Loucy (cell line): Measurements from ENCODE around the gene COL6A1.

Source experiments
- CTCF ChIP-seq: fragments of 200-600 bp; sonication (generic); conservative IDR thresholded peaks from 2 replicates; pipeline ENCODE4 v1.5.1; 2014; ENCODE audit warnings: mild to moderate bottlenecking, antibody characterized with exemption, low read length
- EZH2phosphoT487 ChIP-seq: fragments of 200-600 bp; IDR thresholded peaks from 2 replicates; pipeline ENCODE4 v1.6.1; 2018; ENCODE audit warnings: antibody characterized with exemption, mild to moderate bottlenecking, moderate library complexity, borderline replicate concordance

DNA sequence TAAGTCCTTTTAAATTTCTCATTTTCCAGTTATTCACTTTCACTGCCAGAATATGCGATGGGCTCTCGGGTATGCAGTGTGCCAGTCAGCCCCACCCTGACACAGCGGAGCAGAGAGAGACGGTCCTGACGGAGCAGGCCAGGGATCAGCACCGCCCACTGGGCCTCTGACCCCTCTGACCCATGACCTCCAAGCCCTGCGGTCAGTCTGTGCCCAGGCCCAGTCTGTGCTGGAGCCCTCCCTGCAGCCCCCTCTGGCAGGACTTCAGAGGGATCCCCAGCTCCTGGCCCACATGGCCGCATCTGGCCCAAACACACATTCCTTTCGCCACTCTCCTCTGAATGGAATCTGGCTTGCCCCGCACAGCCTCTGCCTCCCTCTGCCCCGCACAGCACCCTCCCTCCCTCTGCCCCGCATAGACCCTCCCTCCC lies 72.9 kb downstream of the COL6A1 start:
- TF ChIP-seq CTCF (no peak), EZH2phosphoT487 (no peak)
